Uterus (tissue), 4 donors: ENCODE data around the gene CRIM1. TPM values are rescaled to one million over a fixed set of nuclear protein-coding genes. Genes with fewer than 3 reads are reported as not detected.

Experiments used
- DNase-seq, 2 donors: peaks; one replicate each; pipeline ENCODE4 v3.0.0-alpha.2; 2019 to 2020
- H3K27ac ChIP-seq, 2 donors: fragments of 200-600 bp; sonication (generic); 1 replicate in 1 of 2; 2 replicates in 1 of 2; pipeline ENCODE4 v1.5.1; 2016 to 2018
- H3K27me3 ChIP-seq, 2 donors: fragments of 200-600 bp; sonication (generic); one replicate each; pipeline ENCODE4 v1.5.1; 2018 to 2019; ENCODE audit warnings: control low read depth in 1 of 2
- H3K36me3 ChIP-seq, 2 donors: fragments of 200-600 bp; sonication (generic); one replicate each; pipeline ENCODE4 v1.5.1; 2019; ENCODE audit warnings: control low read depth in 1 of 2
- H3K4me1 ChIP-seq, 2 donors: fragments of 200-600 bp; sonication (generic); one replicate each; pipeline ENCODE4 v1.5.1; 2018 to 2019; ENCODE audit warnings: control low read depth in 1 of 2
- H3K4me3 ChIP-seq, 2 donors: fragments of 200-600 bp; sonication (generic); 1 replicate in 1 of 2; 2 replicates in 1 of 2; pipeline ENCODE4 v1.5.1; 2018 to 2019; ENCODE audit warnings: mild to moderate bottlenecking in 1 of 2
- H3K9me3 ChIP-seq, 2 donors: fragments of 200-600 bp; sonication (generic); one replicate each; pipeline ENCODE4 v1.5.1; 2019; ENCODE audit warnings: control low read depth in 1 of 2
- POLR2A ChIP-seq, 2 donors: fragments of 450-650 bp; IDR thresholded peaks; one replicate each; pipeline ENCODE4 v1.6.1; 2016; ENCODE audit warnings: antibody characterized with exemption in 2 of 2, mild to moderate bottlenecking in 1 of 2, moderate library complexity in 1 of 2
- intact Hi-C: fragments of 100-400 bp; cut with DNase I; formaldehyde crosslinking; loops from one replicate; pipeline ENCODE4 v1.15.1; 2023; ENCODE audit warnings: low total_unique reads
- total RNA-seq, 4 donors: library from RNA; depleted of rRNA in 3 of 4; stranded (reverse); fragments of >200 nt in 3 of 4; gene quantifications; one replicate each; pipeline versions ENCODE4 v1.1.0 to v1.2.4, GENCODE V29; 2014 to 2023
- TF ChIP-seq, protein P1 (sequence below), 4 experiments: fragments of 200-600 bp in 2 of 4; fragments of 450-650 bp in 2 of 4; sonication (generic) in 2 of 4; IDR thresholded peaks; one replicate each; pipeline ENCODE4 v1.5.1; 2016 to 2019; ENCODE audit warnings: antibody characterized with exemption in 4 of 4, mild to moderate bottlenecking in 2 of 4, moderate library complexity in 1 of 4
- donor health status: DM: yes; HTN: yes; CAD: no.

Gene CRIM1
- total RNA-seq, 4 donors from 2014 or later, result 51.2 to 168 (median 66.6) TPM

DNA sequence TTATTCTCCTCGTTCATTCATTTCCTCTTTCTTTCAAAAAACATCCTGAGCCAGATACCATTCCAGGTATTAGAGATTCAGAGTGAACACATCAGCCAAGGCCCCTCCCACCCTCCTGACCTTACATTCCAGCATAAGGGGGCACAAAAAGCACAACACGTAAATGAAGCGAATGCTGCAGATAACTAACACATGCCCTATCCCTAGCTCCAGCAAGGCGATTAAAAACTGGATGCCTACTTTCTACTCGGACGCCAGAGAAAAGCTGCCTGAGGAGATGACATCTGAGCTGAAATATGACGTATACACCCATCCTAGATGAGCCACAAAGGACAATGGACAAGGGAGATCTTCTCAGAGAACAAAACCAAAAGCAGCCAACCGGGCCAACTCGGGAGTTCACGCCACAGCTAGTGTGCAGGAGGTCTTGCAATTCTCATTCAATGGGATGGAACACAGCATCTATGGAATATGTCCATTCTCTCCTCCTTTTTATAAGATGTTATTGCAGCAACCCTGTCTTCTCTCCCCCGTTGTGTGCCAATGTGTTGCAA is 208.9 kb downstream of the CRIM1 start:
- no peak for DNase-seq
- intact Hi-C loops, result no loop called here
- Histone ChIP-seq H3K4me3 (no peak overlapping the region), H3K9me3 (no peaks in the 10 kb centered on the region), H3K27me3 (no peaks in the 10 kb centered on the region), H3K4me1 (no peaks in the 10 kb centered on the region), H3K36me3 (no peaks in the 10 kb centered on the region), H3K27ac (no peak overlapping the region)
- TF ChIP-seq, protein P1, sequence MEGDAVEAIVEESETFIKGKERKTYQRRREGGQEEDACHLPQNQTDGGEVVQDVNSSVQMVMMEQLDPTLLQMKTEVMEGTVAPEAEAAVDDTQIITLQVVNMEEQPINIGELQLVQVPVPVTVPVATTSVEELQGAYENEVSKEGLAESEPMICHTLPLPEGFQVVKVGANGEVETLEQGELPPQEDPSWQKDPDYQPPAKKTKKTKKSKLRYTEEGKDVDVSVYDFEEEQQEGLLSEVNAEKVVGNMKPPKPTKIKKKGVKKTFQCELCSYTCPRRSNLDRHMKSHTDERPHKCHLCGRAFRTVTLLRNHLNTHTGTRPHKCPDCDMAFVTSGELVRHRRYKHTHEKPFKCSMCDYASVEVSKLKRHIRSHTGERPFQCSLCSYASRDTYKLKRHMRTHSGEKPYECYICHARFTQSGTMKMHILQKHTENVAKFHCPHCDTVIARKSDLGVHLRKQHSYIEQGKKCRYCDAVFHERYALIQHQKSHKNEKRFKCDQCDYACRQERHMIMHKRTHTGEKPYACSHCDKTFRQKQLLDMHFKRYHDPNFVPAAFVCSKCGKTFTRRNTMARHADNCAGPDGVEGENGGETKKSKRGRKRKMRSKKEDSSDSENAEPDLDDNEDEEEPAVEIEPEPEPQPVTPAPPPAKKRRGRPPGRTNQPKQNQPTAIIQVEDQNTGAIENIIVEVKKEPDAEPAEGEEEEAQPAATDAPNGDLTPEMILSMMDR (IDR thresholded peaks at IDR 0.05), result no peak
- TF ChIP-seq POLR2A (IDR thresholded peaks at IDR 0.05), result no peak

DNA sequence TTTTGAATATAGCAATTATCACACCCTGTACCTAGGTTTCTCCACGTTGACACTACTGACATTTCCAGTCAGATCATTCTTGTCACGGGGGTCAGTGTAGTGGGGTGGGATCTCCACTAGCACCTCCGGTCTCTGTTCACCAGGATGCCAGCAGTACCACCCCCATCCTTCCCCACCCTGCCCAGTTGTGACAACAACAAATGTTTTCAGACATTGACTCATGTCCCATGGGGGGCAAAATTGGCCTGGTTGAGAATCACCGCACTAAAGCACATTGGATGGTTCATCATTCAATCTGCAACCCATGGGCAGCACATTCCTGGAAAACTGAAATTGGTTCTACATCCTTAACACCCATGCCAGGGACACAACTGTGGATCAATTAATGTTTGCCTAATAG is 210.1 kb downstream of the CRIM1 start:
- Histone ChIP-seq H3K27me3 (no peaks in the 10 kb centered on the region), H3K9me3 (no peaks in the 10 kb centered on the region), H3K36me3 (no peaks in the 10 kb centered on the region), H3K4me1 (no peaks in the 10 kb centered on the region), H3K4me3 (no peak overlapping the region), H3K27ac (no peak overlapping the region)
- no peak for TF ChIP-seq POLR2A (IDR thresholded peaks at IDR 0.05)
- TF ChIP-seq, protein P1 (IDR thresholded peaks at IDR 0.05), result no peak
- intact Hi-C loops, result no loop called here
- DNase-seq, result no peak

DNA sequence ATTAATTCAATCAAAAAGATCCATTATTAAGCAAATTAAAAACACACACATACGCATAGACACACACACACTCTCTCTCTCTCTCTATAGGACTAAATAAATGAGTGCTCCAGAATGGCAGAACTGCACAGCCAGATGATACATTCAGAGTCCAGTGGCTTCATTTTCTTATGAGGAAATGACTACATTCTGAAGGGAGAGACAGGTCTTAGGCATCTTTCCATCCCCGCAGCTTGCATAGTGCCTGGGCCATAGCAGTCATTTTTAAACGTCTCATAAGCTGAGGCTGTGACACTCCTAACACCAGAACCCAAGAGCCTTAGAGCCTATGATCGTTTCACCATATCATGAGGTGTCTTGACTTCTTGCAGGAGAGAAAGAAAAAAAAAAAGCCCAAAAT is 211.3 kb downstream of the CRIM1 start:
- no peaks in the 10 kb centered on the region for H3K4me1 ChIP-seq
- intact Hi-C loops, result no loop called here
- no peaks in the 10 kb centered on the region for H3K27me3 ChIP-seq
- H3K27ac ChIP-seq, result no peak overlapping the region
- no peaks in the 10 kb centered on the region for H3K9me3 ChIP-seq
- no peaks in the 10 kb centered on the region for H3K36me3 ChIP-seq
- no peak for DNase-seq
- no peak for TF ChIP-seq POLR2A (IDR thresholded peaks at IDR 0.05)
- TF ChIP-seq, protein P1 (IDR thresholded peaks at IDR 0.05), result no peak
- H3K4me3 ChIP-seq, result no peak overlapping the region

DNA sequence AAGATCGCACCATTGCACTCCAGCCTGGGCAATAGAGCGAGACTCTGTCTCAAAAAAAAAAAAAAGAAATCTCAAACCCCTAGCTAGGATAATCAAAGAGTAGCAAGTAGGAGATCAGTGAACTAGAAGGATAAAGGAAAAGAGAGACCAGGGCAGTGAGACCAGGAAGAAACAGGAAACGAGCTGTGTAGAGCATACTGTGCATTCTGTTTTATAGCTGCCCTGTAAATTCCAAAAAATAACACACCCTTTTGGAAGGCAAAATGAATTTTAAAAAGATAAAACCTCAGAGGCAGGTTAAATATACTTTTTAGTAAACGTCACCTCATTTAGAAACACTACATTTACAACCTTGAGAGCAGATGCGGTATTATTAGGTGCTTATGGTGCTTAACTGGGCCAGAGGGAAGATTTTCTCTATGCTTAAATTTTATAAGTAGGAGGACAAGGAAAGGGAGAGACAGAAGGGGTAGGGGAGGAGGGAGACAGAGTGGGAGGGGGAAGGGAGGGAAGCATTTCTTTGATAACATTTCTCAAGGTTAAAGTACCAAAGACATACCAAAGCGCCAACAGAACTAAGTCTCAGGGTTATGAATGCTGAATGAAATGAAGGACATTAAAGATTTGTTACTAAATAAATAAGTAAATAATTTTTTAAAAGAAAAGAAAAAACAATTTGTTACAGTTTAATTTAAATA is 212.3 kb downstream of the CRIM1 start:
- Histone ChIP-seq H3K9me3 (no peaks in the 10 kb centered on the region), H3K4me1 (no peaks in the 10 kb centered on the region), H3K36me3 (no peaks in the 10 kb centered on the region), H3K27me3 (no peaks in the 10 kb centered on the region), H3K27ac (peak overlapping the region in 1 of 2 donors; percentile 8), H3K4me3 (no peak overlapping the region)
- TF ChIP-seq POLR2A (IDR thresholded peaks at IDR 0.05), result no peak
- TF ChIP-seq, protein P1 (IDR thresholded peaks at IDR 0.05), result no peak
- no peak for DNase-seq
- intact Hi-C loops, result no loop called here

DNA sequence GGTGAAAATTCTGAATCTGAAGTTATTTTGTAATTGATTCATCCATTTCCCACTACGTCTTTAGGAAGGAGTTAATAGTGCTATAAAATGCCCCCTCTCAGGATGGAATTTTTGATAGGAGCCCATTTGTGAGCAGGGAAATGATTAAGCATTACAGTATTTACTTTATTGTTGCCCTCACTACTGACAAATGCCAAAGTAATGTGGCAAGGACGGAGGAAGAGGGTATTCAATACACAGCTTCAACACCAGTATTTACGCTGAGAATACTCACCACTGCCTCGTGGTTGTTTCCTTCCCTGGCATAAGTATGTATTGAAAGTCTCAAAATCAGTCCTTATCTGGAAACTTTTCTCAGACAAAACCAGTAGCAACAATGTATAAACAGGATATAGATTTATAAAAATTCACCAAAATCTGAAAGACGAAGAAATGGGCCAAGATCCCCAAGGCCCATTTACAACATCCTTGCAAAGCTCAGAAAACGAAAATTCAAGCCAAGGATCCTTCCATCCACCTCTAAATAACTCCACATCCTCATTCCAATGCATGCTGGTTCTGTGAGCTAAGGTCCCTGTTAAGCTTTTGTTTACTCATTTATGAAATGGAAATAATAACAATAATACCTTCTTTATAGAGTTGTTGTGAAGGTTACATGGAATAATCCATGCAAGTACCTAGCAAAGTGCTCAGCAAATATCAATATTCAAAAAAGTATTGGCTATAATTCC is 213.1 kb downstream of the CRIM1 start:
- TF ChIP-seq, protein P1 (IDR thresholded peaks at IDR 0.05), result no peak
- no peak for TF ChIP-seq POLR2A (IDR thresholded peaks at IDR 0.05)
- Histone ChIP-seq H3K4me1 (no peaks in the 10 kb centered on the region), H3K27me3 (no peaks in the 10 kb centered on the region), H3K9me3 (no peaks in the 10 kb centered on the region), H3K36me3 (no peaks in the 10 kb centered on the region), H3K4me3 (no peak overlapping the region), H3K27ac (peak overlapping the region; percentile 15 to 32)
- intact Hi-C loops, result no loop called here
- no peak for DNase-seq
